Measurements from ENCODE around the gene CATSPERE.

The CATSPERE gene, protein sequence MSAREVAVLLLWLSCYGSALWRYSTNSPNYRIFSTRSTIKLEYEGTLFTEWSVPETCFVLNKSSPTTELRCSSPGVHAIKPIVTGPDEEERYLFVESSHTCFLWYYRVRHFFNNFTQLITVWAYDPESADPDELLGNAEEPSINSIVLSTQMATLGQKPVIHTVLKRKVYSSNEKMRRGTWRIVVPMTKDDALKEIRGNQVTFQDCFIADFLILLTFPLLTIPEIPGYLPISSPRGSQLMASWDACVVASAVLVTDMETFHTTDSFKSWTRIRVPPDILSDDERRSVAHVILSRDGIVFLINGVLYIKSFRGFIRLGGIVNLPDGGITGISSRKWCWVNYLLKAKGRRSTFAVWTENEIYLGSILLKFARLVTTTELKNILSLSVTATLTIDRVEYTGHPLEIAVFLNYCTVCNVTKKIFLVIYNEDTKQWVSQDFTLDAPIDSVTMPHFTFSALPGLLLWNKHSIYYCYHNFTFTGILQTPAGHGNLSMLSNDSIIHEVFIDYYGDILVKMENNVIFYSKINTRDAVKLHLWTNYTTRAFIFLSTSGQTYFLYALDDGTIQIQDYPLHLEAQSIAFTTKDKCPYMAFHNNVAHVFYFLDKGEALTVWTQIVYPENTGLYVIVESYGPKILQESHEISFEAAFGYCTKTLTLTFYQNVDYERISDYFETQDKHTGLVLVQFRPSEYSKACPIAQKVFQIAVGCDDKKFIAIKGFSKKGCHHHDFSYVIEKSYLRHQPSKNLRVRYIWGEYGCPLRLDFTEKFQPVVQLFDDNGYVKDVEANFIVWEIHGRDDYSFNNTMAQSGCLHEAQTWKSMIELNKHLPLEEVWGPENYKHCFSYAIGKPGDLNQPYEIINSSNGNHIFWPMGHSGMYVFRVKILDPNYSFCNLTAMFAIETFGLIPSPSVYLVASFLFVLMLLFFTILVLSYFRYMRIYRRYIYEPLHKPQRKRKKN

DNA sequence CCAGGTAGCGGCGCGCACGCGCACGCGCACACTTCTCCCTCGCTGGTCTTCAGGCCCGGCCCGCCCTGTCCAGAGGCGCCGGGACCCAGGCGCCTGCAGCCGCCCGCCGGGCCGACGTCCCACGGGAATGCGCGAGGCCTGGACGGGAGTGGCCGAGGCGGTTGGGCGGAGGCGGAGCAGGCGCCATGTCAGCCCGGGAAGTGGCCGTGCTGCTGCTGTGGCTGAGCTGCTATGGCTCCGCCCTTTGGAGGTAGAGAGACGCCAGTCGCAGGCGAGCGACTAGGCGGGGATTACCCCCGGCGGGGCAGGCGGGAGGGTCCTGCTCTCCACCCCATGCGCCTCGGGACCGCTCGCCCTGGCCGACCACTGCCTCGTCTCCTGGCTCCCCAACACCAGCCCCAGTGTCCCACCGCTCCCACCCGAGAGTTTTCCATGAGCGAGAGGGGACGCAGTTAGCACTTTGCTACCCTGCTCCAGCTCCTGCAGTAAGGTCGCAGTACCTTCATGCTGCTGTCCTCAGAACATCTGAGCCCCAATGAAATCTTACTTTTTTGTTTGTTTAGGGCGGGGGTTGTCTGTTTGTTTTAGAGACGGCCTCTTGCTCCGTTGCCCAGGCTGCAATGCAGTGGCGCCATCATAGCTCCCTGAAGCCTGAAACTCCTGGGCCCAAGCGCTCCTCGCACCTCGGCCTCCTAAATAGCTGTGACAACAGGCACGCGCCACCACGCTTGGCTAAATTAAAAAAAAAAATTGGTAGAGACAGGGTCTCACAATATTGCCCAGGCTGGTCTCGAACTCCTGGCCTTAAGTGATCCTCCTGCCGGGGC is at the start of gene CATSPERE:
TSS of gene CATSPERE (plus strand) at position 29 of the 827 bp plus-strand sequence. CDS start at position 186, 157 bp downstream.
- peak; percentile 93 for DNase-seq

DNA sequence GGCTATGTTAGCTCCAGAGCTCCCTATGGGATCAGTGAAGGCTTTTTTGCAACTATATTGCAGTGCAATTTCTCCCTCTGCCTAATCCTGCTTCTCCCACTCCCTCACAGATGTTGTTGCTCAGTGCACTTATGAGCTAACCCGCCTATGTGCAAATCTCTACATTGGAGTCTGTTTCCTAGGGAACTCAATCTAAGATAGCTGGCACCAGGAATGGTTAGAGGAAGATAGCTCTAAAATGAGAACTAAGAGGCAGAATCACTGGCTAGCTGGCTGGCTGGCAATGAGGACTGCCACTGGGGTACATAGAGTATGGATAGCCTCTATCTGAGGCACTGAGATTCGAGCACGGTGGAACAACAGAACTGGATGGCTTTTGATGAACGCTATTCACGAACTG is 48.9 kb upstream of the CATSPERE start:
- no peak for DNase-seq

DNA sequence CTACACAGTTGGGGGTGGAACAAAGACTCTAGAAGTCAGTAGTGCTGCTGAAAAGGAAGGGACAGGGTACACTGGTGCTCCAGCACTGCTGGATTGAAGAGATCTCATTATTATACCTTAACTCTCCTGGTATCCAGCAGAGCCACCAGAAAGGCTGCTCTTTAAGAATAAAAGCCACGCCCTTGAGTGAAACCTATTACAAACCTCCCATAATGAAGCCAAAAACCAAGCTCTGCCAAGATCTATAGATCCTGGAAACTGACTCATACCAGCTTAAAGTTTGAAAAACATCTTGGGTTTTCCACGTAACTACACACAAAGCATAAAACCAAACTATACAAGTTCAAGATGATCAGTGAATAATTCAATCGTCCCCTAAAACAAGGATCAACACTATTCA is 47.3 kb upstream of the CATSPERE start:
- DNase-seq, result no peak

DNA sequence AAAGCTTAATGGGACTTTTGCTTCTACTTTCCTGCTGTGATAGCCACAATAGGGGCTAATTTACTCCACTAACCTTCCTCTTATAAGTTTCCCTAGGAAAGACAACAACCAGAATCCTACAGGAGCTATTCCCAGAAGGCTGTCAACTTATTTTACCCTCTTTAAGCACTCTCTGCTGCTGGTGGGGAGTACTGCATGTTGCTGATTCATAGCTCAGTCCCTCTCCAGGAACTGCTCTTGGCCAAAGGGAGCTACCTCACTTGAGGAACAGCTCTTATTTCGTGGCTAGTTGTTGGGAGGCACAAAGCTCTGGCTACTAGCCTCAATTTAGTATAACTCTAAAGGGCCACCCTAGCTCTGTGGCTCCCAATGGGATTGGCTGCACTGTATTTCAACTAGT is 46.5 kb upstream of the CATSPERE start:
- no peak for DNase-seq

DNA sequence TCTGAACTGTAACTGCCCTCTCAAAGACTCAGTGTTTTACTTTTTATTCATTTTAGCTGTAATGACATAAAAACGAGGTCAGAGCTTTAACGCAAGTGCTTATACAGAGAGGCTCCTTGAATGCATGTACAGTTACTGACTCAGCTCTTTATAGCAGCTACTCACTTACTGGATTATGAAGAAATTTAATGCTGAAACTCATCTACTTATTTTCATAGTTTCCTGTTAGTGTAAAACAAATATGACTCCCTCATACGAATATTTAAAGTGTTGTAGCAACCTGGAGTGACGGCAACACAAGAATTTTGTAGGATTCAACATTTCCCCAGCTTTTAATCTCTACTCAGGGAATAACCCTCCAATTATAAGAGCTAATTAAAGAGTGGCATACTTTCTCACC is 42.0 kb upstream of the CATSPERE start:
- no peak for DNase-seq

DNA sequence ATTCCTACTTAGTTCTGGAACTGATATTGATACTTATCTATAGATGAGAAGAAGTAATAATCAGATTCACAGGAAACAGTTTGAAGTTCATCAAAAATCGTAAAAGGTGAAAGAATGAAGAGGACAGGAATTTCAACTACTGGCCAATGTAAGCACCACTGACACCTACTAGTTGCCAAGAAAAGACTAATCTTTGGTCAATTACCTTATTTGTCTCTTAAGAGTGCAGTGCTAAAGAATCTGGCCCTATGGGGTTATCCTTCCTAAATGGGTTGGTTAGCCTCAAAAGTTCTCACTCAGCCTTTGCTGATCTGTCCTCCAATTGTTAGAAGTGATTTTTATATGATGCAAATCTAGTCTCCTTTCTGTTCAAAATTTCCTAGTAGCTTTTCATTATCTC is 38.9 kb upstream of the CATSPERE start:
- no peak for DNase-seq

DNA sequence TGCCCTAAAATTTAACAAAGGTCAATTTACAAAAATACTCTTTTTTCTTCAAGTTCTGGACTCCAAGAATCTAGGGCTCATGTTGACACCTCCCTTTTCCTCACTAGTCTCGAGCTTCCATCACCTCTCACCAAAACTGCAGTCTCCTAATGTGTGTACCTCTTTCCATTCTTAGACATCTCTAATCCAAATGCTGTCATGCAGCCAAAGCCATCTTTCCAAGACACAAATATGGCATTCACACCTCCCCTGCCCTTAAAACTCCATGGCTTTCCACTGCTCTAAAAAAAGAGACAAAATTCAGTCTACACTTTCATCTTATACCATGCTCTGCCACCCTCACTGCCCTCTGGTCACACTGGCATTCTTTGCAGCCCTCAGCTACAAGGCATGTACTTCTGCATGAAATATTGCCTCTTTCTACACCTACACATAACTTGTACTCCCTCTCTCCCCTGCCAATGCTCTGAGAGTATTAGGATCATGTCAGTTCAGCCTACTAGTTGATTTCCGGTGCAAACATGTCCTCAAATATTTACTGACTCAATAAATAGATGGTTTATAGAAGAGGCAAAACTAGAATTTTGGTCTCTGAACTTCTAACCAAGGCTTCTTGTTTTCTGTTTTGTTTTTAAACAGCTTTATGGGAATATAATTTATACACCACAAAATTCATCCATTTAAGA is 36.3 kb upstream of the CATSPERE start:
- DNase-seq, result no peak

DNA sequence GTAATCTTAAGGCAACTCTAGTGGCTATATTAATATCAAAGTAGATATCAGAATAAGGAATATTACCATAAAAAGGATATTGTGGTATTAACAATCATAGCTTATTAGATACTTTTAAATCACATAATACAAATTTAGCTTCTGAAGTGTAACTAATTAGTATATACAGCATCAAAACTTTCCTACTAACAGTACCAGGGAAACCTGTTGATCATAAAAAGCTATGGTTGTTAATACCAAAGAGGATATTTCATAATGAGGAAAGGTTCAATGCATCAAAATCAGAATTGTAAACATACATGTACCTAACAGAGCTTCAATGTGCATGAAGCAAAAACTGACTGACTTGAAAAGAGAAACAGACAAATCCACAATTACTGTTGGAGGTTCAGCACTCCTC is 33.4 kb upstream of the CATSPERE start:
- no peak for DNase-seq

DNA sequence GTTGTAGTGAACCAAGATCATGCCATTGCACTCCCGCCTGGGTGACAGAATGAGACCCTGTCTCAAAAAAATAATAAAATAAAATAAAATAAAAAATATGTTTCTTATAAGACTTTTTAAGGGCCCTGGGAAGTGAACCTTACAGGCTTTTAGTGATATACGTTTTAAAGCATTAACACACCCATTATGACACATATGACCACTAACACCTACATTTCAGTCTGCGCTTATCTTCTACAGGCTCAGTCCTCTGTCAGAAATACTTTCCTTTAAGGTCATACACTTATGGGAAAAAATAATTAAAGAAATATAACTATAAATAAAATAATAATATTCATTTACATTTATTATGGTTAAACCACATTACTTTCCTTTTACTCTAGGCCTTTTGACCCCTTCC is 31.3 kb upstream of the CATSPERE start:
- DNase-seq, result no peak

DNA sequence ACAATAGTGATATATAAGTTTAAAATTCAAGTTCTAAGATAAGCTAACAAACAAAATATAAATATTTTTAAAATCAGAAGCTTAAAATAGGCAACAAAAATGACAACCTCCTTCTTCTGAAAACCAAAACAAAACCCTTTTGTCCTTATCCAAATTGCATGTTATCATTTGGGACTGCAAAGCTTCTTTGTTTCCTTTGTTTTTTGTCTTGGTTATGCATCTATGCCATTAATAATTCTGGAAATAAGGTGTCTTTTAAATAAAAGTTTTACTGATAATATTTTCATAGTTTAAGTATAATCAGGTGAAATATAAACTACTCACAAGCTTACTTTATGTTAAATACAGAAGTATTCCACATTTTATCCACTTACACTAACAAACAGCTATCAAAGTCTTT is 29.9 kb upstream of the CATSPERE start:
- no peak for DNase-seq

DNA sequence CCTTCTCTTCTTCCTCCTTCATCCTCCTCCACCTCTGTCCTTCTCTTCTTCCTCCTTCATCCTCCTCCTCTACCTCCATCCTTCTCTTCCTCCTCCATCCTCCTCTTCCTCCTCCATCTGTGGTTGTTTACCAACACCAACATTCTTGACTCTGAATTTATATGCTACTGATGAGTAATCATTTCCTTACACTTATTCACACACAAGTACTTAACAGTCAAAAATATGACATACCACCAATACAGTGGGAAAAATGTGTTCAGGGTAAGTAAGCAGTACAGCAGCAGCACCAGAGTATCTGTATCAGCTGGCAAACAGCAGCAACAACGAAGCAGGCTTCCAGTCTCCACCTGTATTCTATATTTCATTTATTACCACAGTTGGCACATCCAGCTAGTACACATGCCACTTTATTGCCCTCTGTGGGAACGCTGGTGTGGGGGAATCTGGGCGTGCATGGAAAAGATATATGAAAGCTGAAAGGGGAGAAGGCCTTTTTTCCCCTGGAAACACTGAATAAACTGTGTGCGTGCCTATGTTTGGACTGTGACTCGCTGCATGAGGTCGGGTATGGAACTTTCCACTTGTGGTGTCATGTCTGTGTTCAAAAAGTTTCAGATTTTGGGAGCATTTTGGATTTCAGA is 25.4 kb upstream of the CATSPERE start:
- no peak for DNase-seq

DNA sequence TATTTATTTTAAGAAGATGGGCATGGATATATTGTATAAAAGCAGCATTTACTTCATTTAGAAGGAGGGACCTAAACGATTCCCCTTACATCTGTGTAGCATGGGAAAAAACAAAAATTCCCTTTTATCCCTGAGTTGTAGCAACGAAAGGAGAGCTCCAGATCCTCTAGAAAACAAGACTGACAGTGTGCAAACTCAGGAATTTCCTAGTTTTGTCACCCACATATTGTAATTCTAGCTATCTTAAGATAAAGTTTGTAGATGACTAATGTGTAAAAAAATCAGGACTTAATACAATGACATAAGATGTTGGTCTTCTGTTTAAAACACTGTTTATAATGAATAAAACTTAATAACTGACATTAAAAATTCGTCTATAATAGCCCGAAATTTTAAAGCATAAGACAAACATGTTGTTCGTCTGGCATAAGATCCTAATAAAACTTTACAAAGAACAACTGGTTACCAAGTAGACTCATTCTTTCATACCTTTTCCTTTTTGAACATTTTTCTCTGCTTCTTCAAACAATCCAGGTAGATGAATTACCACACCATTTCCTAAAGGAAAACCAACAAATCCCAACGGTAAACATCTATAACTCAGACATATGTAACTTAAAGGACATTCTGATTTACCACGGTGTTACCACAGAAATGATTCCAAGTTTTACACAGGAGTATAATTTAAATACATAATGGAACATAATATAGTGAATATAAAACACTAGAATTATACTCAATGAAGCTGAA is 24.6 kb upstream of the CATSPERE start:
- no peak for DNase-seq

DNA sequence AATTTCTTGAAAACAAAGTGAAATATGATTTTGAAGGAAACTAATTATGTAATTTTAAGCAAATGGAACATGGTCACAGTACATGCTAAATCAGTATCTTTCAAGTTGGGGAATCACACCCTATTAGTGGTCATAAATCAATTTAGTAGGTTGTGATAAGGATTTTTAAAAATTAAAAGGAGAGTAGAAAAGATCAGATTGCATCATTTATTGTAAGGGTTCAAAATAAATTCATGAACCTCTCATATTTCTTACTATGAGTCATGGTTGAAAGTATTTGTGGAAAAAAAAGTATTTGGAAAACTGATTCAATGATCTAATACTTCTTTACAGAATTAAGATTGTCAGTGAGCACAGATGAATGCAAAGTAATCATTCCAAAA is 24.0 kb upstream of the CATSPERE start:
- no peak for DNase-seq

DNA sequence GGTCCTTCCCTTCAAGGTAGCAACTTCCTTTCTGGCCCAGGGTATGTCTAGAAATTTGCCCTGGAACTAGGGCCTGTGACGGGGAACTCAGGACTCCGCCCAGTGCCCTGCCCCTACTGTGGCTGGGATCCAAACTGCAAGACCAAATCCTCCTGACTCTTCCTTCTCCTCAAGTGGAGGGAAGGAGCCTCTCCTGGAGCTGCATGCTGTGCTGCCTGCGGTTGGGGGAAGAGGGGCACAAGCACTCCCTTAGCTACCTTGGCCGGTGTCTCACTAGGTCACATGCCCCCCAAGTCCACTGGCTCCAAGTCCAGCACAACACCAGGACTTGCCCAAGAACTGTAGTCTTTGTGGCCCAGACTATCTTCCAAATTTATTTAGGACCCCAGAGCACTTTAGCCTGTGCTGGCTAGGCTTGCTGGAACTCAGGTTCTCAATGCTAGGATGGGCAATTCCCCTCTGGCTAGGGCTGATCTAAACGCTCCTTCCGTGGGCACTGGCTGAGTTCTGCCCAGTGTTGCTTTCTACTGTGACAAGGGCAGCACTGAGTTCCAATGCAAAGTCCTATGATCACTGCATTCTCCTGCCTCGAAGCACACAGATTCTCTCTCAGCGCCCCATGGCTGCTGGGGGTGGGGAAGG is 21.6 kb upstream of the CATSPERE start:
- no peak for DNase-seq

DNA sequence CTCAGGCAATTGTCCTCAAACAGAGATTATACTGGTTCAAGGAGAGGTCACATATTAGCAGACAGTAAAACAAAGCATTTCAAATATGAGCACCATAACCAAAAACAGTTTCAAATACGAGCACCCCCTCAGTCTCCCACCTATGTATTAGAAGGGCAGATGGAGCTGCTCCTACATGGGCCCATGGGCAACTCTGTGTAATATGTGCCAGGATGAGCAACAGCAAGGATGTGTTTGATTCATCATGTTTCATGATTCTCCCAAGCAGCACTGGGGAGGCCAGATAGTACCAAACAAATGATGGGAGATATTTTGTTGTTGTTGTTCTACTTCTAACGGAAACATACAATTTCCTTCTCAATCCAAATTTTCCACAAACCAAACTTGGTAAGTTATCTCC is 18.2 kb upstream of the CATSPERE start:
- no peak for DNase-seq

DNA sequence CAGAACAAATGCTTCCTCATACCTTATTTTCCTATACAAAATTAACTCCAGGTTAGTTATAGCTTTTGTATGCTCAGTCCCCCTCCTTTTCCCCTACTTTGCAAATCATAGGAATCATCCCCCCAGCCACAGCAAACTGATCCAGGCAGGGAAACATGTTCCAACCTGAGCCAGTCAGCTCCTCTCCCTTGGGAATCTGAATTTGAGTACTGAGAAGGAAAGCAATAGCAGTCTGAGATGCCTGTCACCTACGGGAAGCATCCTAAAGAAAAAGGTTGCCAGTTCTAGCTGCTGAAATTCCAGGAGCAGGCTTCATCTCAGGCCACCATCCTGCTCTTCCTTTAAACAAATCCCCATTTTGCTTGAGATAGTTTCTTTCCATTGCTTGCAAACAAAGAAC is 16.2 kb upstream of the CATSPERE start:
- DNase-seq, result peak; percentile 4

DNA sequence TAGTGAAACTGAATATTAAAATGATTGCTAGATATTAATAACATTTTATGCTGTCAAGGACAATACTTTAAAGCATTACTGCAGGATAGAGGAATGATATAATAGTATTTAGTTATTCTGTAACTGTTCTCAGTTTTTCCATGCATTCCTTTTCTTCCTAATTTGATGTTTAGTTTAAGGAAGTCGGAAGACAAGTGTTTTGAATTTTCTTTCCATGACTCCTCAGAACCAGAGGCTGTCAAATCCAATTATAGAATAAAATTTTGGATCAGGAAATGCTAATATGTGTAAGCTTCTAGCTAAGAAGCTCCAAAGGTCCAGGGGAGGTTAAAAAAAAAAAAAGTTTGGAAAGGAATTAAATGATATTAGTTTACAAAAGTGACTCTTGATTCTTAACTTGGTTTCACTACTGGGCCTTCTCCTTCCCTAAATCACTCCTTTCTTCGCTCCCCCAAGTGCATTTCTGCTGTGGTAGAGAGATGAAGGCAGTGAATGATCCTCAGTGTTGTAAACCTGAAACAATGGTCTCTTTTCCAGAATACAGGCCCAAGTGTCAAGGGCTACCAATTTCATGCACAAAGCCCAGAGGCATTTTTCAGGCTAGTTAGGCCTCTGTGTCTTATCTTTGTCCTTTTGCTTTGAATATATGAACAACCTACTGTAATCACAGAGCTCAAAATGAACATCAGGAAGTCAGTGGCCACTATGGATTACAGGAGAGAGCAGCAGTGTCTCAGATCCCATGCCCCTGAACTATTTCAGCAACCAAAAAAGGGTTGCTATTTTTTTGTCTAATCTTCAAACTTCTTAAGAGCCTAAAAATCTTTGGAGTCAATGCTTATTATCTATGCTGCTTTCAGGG is 15.5 kb upstream of the CATSPERE start:
- DNase-seq, result no peak

DNA sequence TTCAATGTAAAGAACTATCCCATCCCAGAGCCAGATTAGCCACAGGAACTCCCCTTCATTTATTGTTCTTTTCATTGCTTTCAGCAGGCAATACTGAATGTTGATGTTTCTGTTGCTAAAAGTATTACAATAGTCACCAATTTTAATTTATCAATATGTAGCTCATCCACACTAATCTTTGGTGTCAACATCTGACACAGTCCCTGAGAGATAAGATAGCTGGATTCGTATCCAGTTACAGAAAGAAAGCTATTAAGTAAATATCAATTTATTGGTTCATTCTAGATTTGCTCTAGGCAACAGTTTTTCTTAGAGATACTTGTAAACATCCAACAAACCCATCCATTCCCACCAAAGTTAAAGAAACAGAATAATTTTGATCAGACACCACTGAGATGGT is 14.0 kb upstream of the CATSPERE start:
- no peak for DNase-seq

DNA sequence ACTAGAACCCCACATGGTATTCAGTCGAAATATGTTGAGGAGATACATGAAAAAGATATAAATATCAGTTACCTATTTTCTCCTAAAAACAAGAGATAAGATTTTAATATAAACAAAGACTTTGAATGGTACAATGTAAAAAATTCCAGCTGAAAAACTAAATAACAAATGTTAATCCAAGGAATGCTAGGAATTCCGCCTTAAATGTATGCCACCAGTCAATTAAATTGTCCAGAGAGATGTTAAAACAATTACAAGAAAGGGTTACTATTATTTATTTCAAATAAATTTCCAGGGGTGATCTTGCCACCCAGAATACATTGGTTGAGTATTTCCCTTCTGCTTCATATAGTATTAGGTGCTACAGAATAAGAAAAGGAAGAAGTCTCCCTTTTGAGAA is 13.5 kb upstream of the CATSPERE start:
- no peak for DNase-seq
